Kidney (tissue), 14 donors: ENCODE measurements around the gene NMRAL1. TPM values are rescaled to one million over a fixed set of nuclear protein-coding genes. Genes with fewer than 3 reads are reported as not detected.

Experiments used
- DNase-seq, 5 donors: peaks; one replicate each; pipeline ENCODE4 v3.0.0-alpha.2; 2013 to 2020
- FAIRE-seq: peaks from 2 replicates; lab custom pipeline; 2012; peaks lifted over from hg19 to GRCh38; lab: Jason Lieb, UNC
- H3K27ac ChIP-seq, 2 donors: one replicate each; pipeline ENCODE4 v1.7.0; 2013; ENCODE audit warnings: low read depth in 2 of 2, low read length in 2 of 2, inconsistent platforms in 1 of 2
- H3K27me3 ChIP-seq: one replicate; pipeline ENCODE4 v1.7.1; 2013; ENCODE audit warnings: low read length, inconsistent platforms; ENCODE audit not compliant: control insufficient read depth, insufficient read depth
- H3K36me3 ChIP-seq, 3 donors: one replicate each; pipeline versions ENCODE4 v1.7.0 to v1.7.1; 2013; ENCODE audit warnings: low read length in 3 of 3, control low read depth in 1 of 3, inconsistent platforms in 1 of 3; ENCODE audit not compliant: insufficient read depth in 3 of 3, control insufficient read depth in 2 of 3
- H3K4me1 ChIP-seq, 3 donors: one replicate each; pipeline versions ENCODE4 v1.7.0 to v1.7.1; 2013; ENCODE audit warnings: low read length in 3 of 3, inconsistent platforms in 1 of 3, low read depth in 1 of 3; ENCODE audit not compliant: control insufficient read depth in 2 of 3, insufficient read depth in 2 of 3
- H3K4me3 ChIP-seq, 3 donors: one replicate each; pipeline versions ENCODE4 v1.7.0 to v1.8.1; 2013; ENCODE audit warnings: low read length in 3 of 3, control low read depth in 1 of 3, inconsistent platforms in 1 of 3
- H3K9ac ChIP-seq, 3 donors: one replicate each; pipeline versions ENCODE4 v1.7.0 to v1.7.1; 2013; ENCODE audit warnings: low read length in 3 of 3, control low read depth in 1 of 3, inconsistent platforms in 1 of 3
- H3K9me3 ChIP-seq, 3 donors: one replicate each; pipeline versions ENCODE4 v1.7.0 to v1.7.1; 2013; ENCODE audit warnings: low read length in 3 of 3, control low read depth in 1 of 3, inconsistent platforms in 1 of 3; ENCODE audit not compliant: control insufficient read depth in 2 of 3, insufficient read depth in 1 of 3
- CTCF ChIP-seq: IDR thresholded peaks from 3 replicates; pipeline ENCODE4 v1.5.1; 2012; ENCODE audit warnings: mild to moderate bottlenecking, moderate library complexity, borderline replicate concordance; ENCODE audit not compliant: insufficient read depth; ENCODE audit errors: extremely low read depth
- intact Hi-C: fragments of 100-400 bp; cut with DNase I; formaldehyde crosslinking; loops from one replicate; pipeline ENCODE4 v1.11.1; 2022
- polyA plus RNA-seq: library from polyadenylated mRNA; stranded (reverse); fragments of 350-450 nt; fragmentation: Illumina TruSeq; extraction: RNeasy Lipid Tissue Mini Kit (QIAGEN cat#74804); gene quantifications from one replicate; pipeline ENCODE4 v1.2.3, GENCODE V29; 2014; ENCODE audit warnings: low read depth, low replicate concordance; ENCODE audit not compliant: insufficient read depth
- total RNA-seq: library from RNA; stranded (reverse); fragmentation: NEBNext Ultra II Directional; extraction: Animal tissue kit (Norgen Biotek cat#: 25700); gene quantifications from one replicate; pipeline ENCODE4 v1.2.1, GENCODE V29; 2021
- donor health status: control.
- donor health status: control.
- donor health status: control.
- donor health status: control.
- donor health status: control.
- donor health status: DM: yes; HTN: yes; CAD: no.
- donor health status: Normal renal cell carcinoma (clear cell type).

The NMRAL1 gene
- total and polyA plus RNA-seq, 2 donors from 2014 or later, result 54.9 to 94.1 TPM

GRCh38 chr16:4486126-4486893 lies 11.9 kb upstream of the NMRAL1 start:
- H3K27me3 ChIP-seq, result no peaks in the 10 kb centered on the region
- no peaks in the 10 kb centered on the region for H3K9me3 ChIP-seq
- FAIRE-seq, result no peak
- no peak overlapping the region for H3K4me3 ChIP-seq
- peaks cover 0 to 28% (median 21%) of the 10 kb centered on the region in 3 donors for H3K4me1 ChIP-seq
- peaks cover 0 to 6% (median 5%) of the 10 kb centered on the region in 3 donors for H3K36me3 ChIP-seq
- intact Hi-C loops, result no loop called here
- H3K9ac ChIP-seq, result peak overlapping the region in 1 of 3 donors; percentile 37
- DNase-seq, result no peak
- peak overlapping the region; percentile 72 to 77 for H3K27ac ChIP-seq
- TF ChIP-seq CTCF, result no peak

GRCh38 chr16:4481963-4482362 lies 7.5 kb upstream of the NMRAL1 start:
- no peak for DNase-seq
- Histone ChIP-seq H3K27me3 (no peaks in the 10 kb centered on the region), H3K27ac (peak overlapping the region in 1 of 2 donors; percentile 14), H3K36me3 (peaks cover 0 to 6% (median 5%) of the 10 kb centered on the region in 3 donors), H3K9me3 (no peaks in the 10 kb centered on the region), H3K4me3 (no peak overlapping the region), H3K4me1 (peaks cover 0 to 16% (median 9%) of the 10 kb centered on the region in 3 donors), H3K9ac (no peak overlapping the region)
- FAIRE-seq, result no peak
- TF ChIP-seq CTCF, result no peak
- intact Hi-C loops, result no loop called here

GRCh38 chr16:4481526-4481925 lies 7.1 kb upstream of the NMRAL1 start:
- FAIRE-seq (no peak), DNase-seq (no peak)
- Histone ChIP-seq H3K27me3 (no peaks in the 10 kb centered on the region), H3K36me3 (peaks cover 0 to 5% (median 3%) of the 10 kb centered on the region in 3 donors), H3K9me3 (no peaks in the 10 kb centered on the region), H3K4me3 (no peak overlapping the region), H3K4me1 (peaks cover 0 to 11% (median 6%) of the 10 kb centered on the region in 3 donors), H3K9ac (no peak overlapping the region), H3K27ac (no peak overlapping the region)
- no peak for TF ChIP-seq CTCF
- intact Hi-C loops, result no loop called here
